ENCODE results near the gene SORT1.

Gene SORT1

DNA sequence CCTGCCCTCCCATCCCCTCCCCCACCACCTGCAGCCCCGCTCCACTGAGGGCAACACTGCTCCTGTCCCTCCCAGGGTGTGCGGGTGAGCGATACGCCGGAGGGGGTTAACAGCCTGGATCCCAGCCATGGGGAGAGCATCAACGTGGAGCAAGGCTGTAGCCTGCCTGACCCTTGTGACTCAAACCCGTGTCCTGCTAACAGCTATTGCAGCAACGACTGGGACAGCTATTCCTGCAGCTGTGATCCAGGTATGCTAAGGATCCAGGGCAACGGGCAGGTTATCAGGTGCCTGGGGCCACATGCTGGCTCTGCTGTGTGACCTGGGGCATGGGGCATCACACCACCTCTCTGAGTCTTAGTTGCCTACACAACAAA is 133.4 kb downstream of the SORT1 start:
- in situ Hi-C loops (cut with MboI; ENCODE audit: low sequenced_read_pairs, unreplicated experiment): no loop called here
- TF ChIP-seq, protein P1, sequence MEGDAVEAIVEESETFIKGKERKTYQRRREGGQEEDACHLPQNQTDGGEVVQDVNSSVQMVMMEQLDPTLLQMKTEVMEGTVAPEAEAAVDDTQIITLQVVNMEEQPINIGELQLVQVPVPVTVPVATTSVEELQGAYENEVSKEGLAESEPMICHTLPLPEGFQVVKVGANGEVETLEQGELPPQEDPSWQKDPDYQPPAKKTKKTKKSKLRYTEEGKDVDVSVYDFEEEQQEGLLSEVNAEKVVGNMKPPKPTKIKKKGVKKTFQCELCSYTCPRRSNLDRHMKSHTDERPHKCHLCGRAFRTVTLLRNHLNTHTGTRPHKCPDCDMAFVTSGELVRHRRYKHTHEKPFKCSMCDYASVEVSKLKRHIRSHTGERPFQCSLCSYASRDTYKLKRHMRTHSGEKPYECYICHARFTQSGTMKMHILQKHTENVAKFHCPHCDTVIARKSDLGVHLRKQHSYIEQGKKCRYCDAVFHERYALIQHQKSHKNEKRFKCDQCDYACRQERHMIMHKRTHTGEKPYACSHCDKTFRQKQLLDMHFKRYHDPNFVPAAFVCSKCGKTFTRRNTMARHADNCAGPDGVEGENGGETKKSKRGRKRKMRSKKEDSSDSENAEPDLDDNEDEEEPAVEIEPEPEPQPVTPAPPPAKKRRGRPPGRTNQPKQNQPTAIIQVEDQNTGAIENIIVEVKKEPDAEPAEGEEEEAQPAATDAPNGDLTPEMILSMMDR (IDR thresholded peaks at IDR 0.05; ENCODE audit: borderline replicate concordance, control extremely low read depth, extremely low read depth, insufficient read depth, missing control alignments): no peak
- DNase-seq (ENCODE audit: low spot score): no peak

DNA sequence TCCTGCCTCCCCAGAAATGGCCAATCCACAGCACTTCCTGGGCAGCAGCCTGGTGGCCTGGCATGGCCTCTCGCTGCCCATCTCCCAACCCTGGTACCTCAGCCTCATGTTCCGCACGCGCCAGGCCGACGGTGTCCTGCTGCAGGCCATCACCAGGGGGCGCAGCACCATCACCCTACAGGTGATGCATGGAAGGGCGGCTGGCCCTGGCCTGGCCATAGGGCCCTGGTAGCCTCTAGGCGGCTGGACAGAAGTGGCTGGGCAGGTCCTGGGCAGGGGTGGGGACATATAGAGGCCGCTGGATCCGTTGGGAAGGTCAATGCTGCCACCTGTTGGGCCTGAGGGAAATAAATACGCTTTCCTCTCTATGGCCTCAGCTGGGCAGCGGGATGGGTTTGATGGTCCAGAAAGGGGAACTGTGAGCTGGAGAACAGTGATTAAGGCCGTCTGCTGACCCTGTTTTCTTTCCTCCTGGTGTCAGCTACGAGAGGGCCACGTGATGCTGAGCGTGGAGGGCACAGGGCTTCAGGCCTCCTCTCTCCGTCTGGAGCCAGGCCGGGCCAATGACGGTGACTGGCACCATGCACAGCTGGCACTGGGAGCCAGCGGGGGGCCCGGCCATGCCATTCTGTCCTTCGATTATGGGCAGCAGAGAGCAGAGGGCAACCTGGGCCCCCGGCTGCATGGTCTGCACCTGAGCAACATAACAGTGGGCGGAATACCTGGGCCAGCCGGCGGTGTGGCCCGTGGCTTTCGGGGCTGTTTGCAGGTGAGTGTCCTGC is 133.9 kb downstream of the SORT1 start:
- in situ Hi-C loops (cut with MboI; ENCODE audit: low sequenced_read_pairs, unreplicated experiment): no loop called here
- DNase-seq (ENCODE audit: low spot score): peak; percentile 90

DNA sequence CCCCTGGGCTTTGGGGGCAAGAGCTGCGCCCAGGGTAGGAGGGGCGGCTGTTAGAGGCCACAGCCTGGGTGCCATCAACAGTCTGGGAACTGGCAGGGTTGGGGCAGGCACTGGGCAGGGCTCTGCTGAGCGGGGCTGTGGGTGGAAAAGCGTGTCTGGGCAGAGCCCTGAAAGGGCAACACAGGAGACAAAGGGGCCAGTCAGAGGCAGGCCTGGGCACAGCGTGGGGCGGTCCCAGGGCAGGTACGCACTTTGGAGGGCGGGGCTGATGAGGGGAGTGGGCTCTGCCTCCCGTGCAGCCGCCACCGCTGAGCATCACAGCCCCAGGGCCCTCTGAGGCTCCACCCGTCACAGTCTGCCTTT is 134.5 kb downstream of the SORT1 start:
- in situ Hi-C loops (cut with MboI; ENCODE audit: low sequenced_read_pairs, unreplicated experiment): no loop called here
- no peak for DNase-seq (ENCODE audit: low spot score)
- TF ChIP-seq, protein P1 (IDR thresholded peaks at IDR 0.05; ENCODE audit: borderline replicate concordance, control extremely low read depth, extremely low read depth, insufficient read depth, missing control alignments): no peak

More for the DNA sequence above, 133.9 kb downstream of the SORT1 start:
- TF ChIP-seq, protein P1 (IDR thresholded peaks at IDR 0.05; ENCODE audit: borderline replicate concordance, control extremely low read depth, extremely low read depth, insufficient read depth, missing control alignments): peak; percentile 95

DNA sequence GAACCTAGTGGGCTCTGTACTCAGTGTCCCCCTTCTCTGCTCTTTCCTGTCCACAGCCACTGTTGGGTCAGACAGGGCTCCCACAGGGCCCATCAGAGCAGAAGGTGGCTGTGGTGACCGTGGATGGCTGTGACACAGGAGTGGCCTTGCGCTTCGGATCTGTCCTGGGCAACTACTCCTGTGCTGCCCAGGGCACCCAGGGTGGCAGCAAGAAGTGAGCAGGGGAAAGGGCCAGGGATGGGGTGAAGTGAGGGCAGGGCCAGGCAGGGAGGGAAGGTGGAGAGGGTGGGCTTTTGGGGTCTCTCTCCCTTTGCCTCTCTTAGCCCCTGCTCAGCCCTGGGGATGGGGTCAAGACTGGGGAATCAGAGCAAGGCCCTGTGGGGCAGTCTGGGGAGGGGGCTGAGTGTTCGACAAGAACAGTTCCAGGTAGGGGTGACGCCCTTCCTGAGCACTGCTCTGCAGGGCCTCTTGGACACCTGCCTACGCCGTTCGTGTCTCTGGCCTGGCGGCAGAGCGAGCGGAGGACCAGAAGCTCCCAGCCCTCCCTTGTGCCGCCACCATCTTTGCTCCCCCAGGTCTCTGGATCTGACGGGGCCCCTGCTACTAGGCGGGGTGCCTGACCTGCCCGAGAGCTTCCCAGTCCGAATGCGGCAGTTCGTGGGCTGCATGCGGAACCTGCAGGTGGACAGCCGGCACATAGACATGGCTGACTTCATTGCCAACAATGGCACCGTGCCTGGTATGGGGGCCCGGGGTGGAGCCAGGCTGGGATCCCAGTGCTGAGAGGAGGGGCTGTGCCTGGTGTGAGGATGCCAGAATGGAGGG is 135.3 kb downstream of the SORT1 start:
- TF ChIP-seq, protein P1 (IDR thresholded peaks at IDR 0.05; ENCODE audit: borderline replicate concordance, control extremely low read depth, extremely low read depth, insufficient read depth, missing control alignments): no peak
- no peak for DNase-seq (ENCODE audit: low spot score)
- in situ Hi-C loops (cut with MboI; ENCODE audit: low sequenced_read_pairs, unreplicated experiment): no loop called here

DNA sequence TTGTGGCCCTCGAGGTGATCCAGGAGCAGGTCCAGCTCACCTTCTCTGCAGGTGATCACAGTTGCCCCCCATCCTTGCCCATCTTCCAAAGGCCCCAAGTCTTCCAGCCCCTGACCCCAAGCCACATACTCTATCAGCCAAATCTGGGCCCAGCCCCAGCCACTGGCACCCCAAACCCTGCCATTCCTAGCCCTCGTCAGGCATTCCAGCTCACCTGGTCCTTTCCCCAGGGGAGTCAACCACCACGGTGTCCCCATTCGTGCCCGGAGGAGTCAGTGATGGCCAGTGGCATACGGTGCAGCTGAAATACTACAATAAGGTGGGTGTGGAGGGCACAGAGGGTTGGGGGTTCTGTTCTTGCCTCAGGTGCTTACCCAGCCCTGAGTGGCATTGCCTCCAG is 136.1 kb downstream of the SORT1 start:
- DNase-seq (ENCODE audit: low spot score): no peak
- in situ Hi-C loops (cut with MboI; ENCODE audit: low sequenced_read_pairs, unreplicated experiment): no loop called here
- TF ChIP-seq, protein P1 (IDR thresholded peaks at IDR 0.05; ENCODE audit: borderline replicate concordance, control extremely low read depth, extremely low read depth, insufficient read depth, missing control alignments): no peak

DNA sequence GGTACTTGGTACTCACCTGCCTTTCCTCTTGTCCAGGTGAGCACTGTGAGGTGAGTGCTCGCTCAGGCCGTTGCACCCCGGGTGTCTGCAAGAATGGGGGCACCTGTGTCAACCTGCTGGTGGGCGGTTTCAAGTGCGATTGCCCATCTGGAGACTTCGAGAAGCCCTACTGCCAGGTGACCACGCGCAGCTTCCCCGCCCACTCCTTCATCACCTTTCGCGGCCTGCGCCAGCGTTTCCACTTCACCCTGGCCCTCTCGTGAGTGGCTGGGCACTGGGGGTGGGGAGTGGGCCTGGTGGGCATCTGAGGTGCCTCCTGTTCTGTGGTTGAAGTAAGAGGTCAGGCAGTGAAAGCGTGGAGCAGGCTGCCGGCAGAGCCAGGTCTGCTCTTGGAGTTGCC is 136.7 kb downstream of the SORT1 start:
- in situ Hi-C loops (cut with MboI; ENCODE audit: low sequenced_read_pairs, unreplicated experiment): no loop called here
- TF ChIP-seq, protein P1 (IDR thresholded peaks at IDR 0.05; ENCODE audit: borderline replicate concordance, control extremely low read depth, extremely low read depth, insufficient read depth, missing control alignments): no peak
- DNase-seq (ENCODE audit: low spot score): no peak

All from GM13976 (cell line).